Measurements from ENCODE around the gene RPL11. TPM values are rescaled to one million over a fixed set of nuclear protein-coding genes. Genes with fewer than 3 reads are reported as not detected.
A peak's percentile ranks its signal among the peaks of the same experiment; 100 is the strongest.

RPL11 gene
- total RNA-seq, 2 experiments from 2014 or later, result 1,289 to 1,405 TPM

DNA sequence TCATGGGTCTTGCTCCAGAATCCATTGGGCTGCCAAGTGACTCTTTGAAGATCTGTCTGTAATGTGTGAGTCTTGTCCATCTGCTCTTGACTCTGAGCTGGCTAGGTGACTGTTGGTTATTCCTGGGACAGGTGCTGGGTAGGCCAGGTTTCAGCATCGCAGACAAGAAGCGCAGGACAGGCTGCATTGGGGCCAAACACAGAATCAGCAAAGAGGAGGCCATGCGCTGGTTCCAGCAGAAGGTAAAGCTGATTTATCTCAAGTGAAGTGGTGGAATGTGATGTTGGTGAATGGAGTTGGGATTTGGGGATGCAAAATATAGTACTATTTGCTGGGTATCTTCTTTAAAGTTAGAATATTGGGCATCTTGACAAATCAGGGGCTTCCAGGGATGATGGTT, 4.1 kb downstream of the RPL11 start:
- ATAC-seq (ENCODE audit: low read depth) (no peak), DNase-seq (no peak)
- no peaks in the 10 kb centered on the region for H3K9me3 Mint-ChIP-seq
- no peaks in the 10 kb centered on the region for H3K27me3 Mint-ChIP-seq
- H3K4me3 Mint-ChIP-seq, result peak overlapping the region; percentile 4
- peaks cover 61% of the 10 kb centered on the region for H3K4me1 Mint-ChIP-seq
- peaks cover 60% of the 10 kb centered on the region for H3K36me3 Mint-ChIP-seq
- H3K27ac Mint-ChIP-seq, result no peak overlapping the region
- POLR2A ChIA-PET, result no interaction called here

- Mint-ChIP-seq H3K4me1 (peaks cover 61% of the 10 kb centered on the region), H3K4me3 (no peak overlapping the region), H3K27ac (no peak overlapping the region), H3K36me3 (peaks cover 60% of the 10 kb centered on the region), H3K27me3 (no peaks in the 10 kb centered on the region), H3K9me3 (no peaks in the 10 kb centered on the region)
- POLR2A ChIA-PET, result no interaction called here
- no peak for DNase-seq
- no peak for ATAC-seq (ENCODE audit: low read depth)
Measured at GRCh38 chr1:23696335-23696989, 4.9 kb downstream of the RPL11 start.

DNA sequence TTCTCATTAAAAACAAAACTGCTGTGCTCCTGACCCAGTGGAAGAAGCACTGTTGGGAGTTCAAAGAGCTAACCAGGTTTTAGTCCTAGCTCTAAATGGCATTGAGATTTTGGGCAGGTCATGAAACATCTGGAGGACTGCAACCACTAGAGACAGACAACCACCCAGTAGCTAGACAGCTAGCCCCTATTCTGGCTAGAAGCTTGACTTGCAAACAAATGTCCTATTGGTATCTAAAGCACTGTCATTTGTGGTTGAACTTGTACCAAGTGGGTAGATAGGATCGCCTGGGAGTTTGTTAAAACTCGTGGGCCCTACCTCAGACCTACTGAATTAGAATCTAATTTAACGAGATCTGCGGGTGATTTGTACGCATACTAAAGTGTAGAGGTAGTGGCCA, 6.9 kb downstream of the RPL11 start:
- peaks cover 50% of the 10 kb centered on the region for H3K4me1 Mint-ChIP-seq
- peaks cover 53% of the 10 kb centered on the region for H3K36me3 Mint-ChIP-seq
- H3K27me3 Mint-ChIP-seq, result no peaks in the 10 kb centered on the region
- DNase-seq (no peak), ATAC-seq (ENCODE audit: low read depth) (no peak)
- no peak overlapping the region for H3K27ac Mint-ChIP-seq
- POLR2A ChIA-PET, result interaction anchor here (1.5 kb wide), 1 partner anchor 45 kb away, joined by 4 read pairs; the partner anchor contains the start of gene ELOA
- H3K9me3 Mint-ChIP-seq, result no peaks in the 10 kb centered on the region
- no peak overlapping the region for H3K4me3 Mint-ChIP-seq

DNA sequence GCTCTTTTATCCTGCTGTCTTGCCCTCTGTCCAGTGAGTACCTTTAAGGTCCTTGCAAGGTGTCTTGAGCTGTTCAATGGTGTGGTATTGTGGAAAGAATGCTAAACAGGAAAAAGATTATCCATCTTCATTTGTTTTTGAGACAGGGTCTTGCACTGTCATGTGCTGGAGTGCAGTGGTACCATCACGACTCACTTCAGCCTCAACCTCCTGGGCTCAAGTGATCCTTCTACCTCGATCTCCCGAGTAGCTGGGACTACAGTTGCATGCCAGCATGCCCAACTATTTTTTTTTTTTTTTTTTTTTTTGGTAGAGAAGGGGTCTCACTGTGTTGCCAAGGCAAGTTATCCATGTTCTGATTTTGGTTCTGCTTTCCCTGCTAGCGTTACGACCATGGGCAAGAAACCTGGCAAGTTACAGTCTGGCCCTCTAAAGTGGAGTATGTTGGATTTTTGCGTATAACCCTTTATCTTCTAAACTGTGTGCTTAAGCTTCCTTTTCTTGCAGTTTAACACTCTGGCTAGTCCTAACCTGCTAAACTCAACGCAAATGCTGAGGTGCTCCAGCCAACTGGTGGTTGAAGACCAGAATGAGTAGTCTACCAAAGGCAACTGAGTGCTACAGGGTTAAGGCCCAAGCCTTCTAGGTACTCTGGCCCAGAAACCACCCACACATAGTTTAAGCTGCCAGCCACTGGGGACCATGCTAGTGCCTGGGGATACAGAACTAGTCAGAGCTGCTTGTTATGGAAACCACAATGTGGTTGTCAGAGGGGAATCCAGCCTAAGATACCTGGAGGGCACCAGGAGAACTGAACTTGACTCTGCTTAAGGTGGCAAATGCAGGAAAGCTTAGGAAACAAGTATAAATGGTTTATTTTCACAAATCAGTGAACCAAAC, 7.9 kb downstream of the RPL11 start:
- ATAC-seq (ENCODE audit: low read depth) (no peak), DNase-seq (no peak)
- H3K27ac Mint-ChIP-seq, result no peak overlapping the region
- H3K9me3 Mint-ChIP-seq, result no peaks in the 10 kb centered on the region
- peaks cover 45% of the 10 kb centered on the region for H3K36me3 Mint-ChIP-seq
- H3K4me1 Mint-ChIP-seq, result peaks cover 41% of the 10 kb centered on the region
- no peaks in the 10 kb centered on the region for H3K27me3 Mint-ChIP-seq
- POLR2A ChIA-PET, result interaction anchor here (0.5 to 1.5 kb wide), 5 partner anchors 8 to 569 kb away, joined by 3 to 7 read pairs (median 4); partner anchors contain the start of genes ELOA, PITHD1 and RPL11
- H3K4me3 Mint-ChIP-seq, result no peak overlapping the region

GRCh38 chr1:23701310-23701709, 9.7 kb downstream of the RPL11 start:
- Mint-ChIP-seq H3K36me3 (peaks cover 31% of the 10 kb centered on the region), H3K27ac (no peak overlapping the region), H3K4me1 (peaks cover 24% of the 10 kb centered on the region), H3K9me3 (no peaks in the 10 kb centered on the region), H3K4me3 (no peak overlapping the region), H3K27me3 (no peaks in the 10 kb centered on the region)
- ATAC-seq (ENCODE audit: low read depth) (no peak), DNase-seq (no peak)
- POLR2A ChIA-PET, result no interaction called here

- Mint-ChIP-seq H3K27me3 (no peaks in the 10 kb centered on the region), H3K4me1 (peaks cover 20% of the 10 kb centered on the region), H3K36me3 (peaks cover 27% of the 10 kb centered on the region), H3K9me3 (no peaks in the 10 kb centered on the region), H3K27ac (no peak overlapping the region), H3K4me3 (no peak overlapping the region)
- no peak for DNase-seq
- no peak for ATAC-seq (ENCODE audit: low read depth)
- POLR2A ChIA-PET, result interaction anchor here (0.9 kb wide), 1 partner anchor 10 kb away, joined by 3 read pairs; the partner anchor contains the start of gene RPL11
Measured at GRCh38 chr1:23701996-23702395, 10.4 kb downstream of the RPL11 start.

DNA sequence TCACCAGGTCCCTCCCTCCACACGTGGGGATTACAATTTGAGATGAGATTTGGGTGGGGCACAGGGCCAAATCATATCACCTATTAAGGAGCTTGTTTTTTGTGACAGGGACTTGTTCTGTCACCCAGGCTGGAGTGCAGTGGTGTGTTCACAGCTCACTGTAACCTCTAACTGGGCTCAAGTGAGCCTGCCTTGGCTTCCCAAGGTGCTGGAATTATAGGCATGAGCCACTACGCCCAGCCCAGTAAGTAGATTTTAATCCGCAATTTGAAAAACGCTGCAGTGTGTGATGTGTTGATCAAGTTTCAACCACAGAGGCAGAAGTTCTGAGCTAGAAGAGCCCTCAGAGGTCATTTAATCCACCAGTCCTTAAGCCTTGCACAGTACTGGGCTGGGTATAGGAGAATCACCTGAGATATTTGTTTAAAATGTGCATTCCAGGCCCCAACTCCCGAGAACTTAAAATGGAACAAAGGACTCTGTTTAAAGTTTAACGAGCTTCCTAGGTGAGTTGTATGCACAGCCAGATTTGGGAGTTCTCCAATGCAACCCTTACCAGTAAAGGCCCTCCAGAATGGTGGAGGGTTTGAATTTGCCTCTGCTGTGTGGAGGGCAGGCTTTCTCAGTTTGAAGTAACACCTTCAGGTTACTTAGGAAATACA, 13.4 kb downstream of the RPL11 start:
- H3K27ac Mint-ChIP-seq, result no peak overlapping the region
- POLR2A ChIA-PET, result no interaction called here
- no peaks in the 10 kb centered on the region for H3K9me3 Mint-ChIP-seq

GRCh38 chr1:23709229-23709628, 17.6 kb downstream of the RPL11 start:
- ATAC-seq (ENCODE audit: low read depth), result no peak
- Mint-ChIP-seq H3K4me3 (no peak overlapping the region), H3K9me3 (no peaks in the 10 kb centered on the region), H3K27me3 (no peaks in the 10 kb centered on the region), H3K4me1 (peaks cover 9% of the 10 kb centered on the region), H3K36me3 (peaks cover 11% of the 10 kb centered on the region), H3K27ac (no peak overlapping the region)
- no peak for DNase-seq
- POLR2A ChIA-PET, result no interaction called here

More for the DNA sequence above, 13.4 kb downstream of the RPL11 start:
- Mint-ChIP-seq H3K27me3 (no peaks in the 10 kb centered on the region), H3K4me3 (no peak overlapping the region), H3K36me3 (peaks cover 18% of the 10 kb centered on the region), H3K4me1 (peaks cover 9% of the 10 kb centered on the region)
- ATAC-seq (ENCODE audit: low read depth) (no peak), DNase-seq (no peak)

- H3K27ac Mint-ChIP-seq, result no peak overlapping the region
- ATAC-seq (ENCODE audit: low read depth), result no peak
- POLR2A ChIA-PET, result no interaction called here
Measured at GRCh38 chr1:23718482-23718881, 26.9 kb downstream of the RPL11 start.

GRCh38 chr1:23719162-23719820, 27.7 kb downstream of the RPL11 start:
- no peak overlapping the region for H3K27ac Mint-ChIP-seq
- H3K36me3 Mint-ChIP-seq, result peaks cover 1% of the 10 kb centered on the region
- no peak overlapping the region for H3K4me3 Mint-ChIP-seq
- H3K27me3 Mint-ChIP-seq, result no peaks in the 10 kb centered on the region
- no peak for ATAC-seq (ENCODE audit: low read depth)
- H3K4me1 Mint-ChIP-seq, result peaks cover 9% of the 10 kb centered on the region
- no peaks in the 10 kb centered on the region for H3K9me3 Mint-ChIP-seq
- DNase-seq, result no peak
- POLR2A ChIA-PET, result no interaction called here

More at GRCh38 chr1:23718482-23718881, 26.9 kb downstream of the RPL11 start:
- Mint-ChIP-seq H3K4me3 (no peak overlapping the region), H3K36me3 (peaks cover 1% of the 10 kb centered on the region), H3K9me3 (no peaks in the 10 kb centered on the region), H3K4me1 (peaks cover 9% of the 10 kb centered on the region), H3K27me3 (no peaks in the 10 kb centered on the region)
- DNase-seq, result no peak

DNA sequence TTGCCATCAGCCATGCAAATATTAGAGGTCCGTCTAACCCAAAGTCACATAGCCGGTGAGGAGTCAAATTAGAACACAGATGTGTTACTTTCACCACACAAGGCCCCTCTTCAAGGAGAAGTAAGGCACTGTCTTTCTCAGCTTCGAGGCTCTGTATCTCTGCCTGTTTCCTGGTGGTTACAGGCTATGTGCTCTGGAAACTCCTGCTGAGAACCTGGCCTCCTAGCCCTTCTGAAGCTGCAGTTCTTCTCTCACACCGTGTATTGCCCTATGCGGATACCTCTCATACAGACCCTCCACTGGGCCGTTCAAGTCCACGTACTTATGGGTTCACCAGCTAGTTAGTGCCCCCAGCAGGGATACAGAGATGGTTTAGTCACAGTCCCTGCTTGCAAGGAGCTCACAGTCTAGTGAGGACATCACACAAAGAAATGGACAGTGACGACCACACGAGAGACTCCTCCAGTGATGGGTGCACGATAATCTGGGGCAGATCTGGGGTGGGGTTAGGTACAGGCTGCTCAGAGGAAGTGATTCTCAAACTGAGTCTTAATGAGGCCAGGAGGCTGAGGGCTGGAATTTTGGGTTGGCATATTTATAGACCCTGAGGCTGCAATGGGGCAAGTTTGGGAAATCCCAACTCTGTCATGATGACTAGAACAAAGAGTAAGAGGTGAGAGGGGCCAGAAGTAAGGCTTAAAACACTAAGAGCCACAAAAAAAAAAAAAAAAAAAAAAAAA, 28.8 kb downstream of the RPL11 start:
- Mint-ChIP-seq H3K4me3 (no peak overlapping the region), H3K27ac (no peak overlapping the region), H3K4me1 (peaks cover 9% of the 10 kb centered on the region), H3K27me3 (no peaks in the 10 kb centered on the region), H3K36me3 (peaks cover 1% of the 10 kb centered on the region), H3K9me3 (no peaks in the 10 kb centered on the region)
- ATAC-seq (ENCODE audit: low read depth), result no peak
- POLR2A ChIA-PET, result no interaction called here
- no peak for DNase-seq

- H3K4me3 Mint-ChIP-seq, result no peak overlapping the region
- peaks cover 7% of the 10 kb centered on the region for H3K4me1 Mint-ChIP-seq
- no peaks in the 10 kb centered on the region for H3K27me3 Mint-ChIP-seq
- DNase-seq (no peak), ATAC-seq (ENCODE audit: low read depth) (no peak)
- POLR2A ChIA-PET, result interaction anchor here (1.4 to 1.6 kb wide), 2 partner anchors 20 to 31 kb away, joined by 4 read pairs; partner anchors contain the start of genes ELOA and RPL11
- peaks cover 1% of the 10 kb centered on the region for H3K36me3 Mint-ChIP-seq
- no peaks in the 10 kb centered on the region for H3K9me3 Mint-ChIP-seq
- H3K27ac Mint-ChIP-seq, result no peak overlapping the region
Measured at GRCh38 chr1:23722652-23723051, 31.0 kb downstream of the RPL11 start.
